Right renal cortex interstitium (tissue), 3 donors: Measurements from ENCODE around the gene AREL1. TPM values are rescaled to one million over a fixed set of nuclear protein-coding genes. Genes with fewer than 3 reads are reported as not detected.

Experiments used
- DNase-seq, 3 donors: peaks; one replicate each; pipeline ENCODE4 v3.0.0-alpha.2; 2013; ENCODE audit warnings: low read depth in 3 of 3, low spot score in 2 of 3
- polyA plus RNA-seq, 3 donors: library from polyadenylated mRNA; unstranded; fragments of 120-200 nt; gene quantifications; one replicate each; pipeline ENCODE4 v1.2.1, GENCODE V29; 2013; ENCODE audit not compliant: insufficient read length in 3 of 3

AREL1 gene
- polyA plus RNA-seq, 3 donors = 33.7 to 40.4 (median 38.5) TPM

DNA sequence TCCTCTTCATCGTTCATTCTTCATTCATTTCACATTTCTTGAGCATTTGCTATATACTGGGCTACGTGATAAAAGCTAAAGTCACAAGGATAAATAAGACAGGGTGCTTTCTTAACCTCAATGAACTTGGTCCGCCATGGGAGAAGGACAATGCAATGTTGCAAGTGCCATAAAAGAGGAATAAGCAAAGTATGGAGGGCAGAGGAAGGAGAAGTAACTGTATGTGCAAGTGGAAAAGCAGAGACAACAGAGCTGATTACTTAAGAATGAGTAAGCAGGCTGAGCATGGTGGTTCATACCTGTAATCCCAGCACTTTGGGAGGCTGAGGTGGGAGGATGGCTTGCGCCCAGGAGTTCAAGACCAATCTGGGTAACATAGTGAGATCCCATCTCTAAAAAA is 14.4 kb downstream of the AREL1 start:
- no peak for DNase-seq

DNA sequence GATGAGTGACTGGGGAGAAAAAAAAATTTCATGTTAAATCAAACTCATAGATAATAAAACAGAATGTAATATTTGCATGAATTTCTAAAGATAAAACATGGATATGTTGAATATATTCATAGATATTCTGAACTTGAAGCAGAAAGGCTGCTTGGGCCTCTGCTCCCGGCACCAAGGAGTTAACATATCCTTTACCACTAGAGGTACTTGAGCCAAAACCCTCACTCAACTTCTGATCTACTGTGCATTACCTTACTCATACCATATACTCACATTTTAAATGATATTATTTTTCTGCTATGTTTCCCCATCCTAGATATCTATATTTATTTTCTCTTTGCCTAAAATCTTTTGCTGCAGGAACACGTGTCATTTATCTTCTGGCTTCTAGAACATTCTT is 14.9 kb downstream of the AREL1 start:
- no peak for DNase-seq

DNA sequence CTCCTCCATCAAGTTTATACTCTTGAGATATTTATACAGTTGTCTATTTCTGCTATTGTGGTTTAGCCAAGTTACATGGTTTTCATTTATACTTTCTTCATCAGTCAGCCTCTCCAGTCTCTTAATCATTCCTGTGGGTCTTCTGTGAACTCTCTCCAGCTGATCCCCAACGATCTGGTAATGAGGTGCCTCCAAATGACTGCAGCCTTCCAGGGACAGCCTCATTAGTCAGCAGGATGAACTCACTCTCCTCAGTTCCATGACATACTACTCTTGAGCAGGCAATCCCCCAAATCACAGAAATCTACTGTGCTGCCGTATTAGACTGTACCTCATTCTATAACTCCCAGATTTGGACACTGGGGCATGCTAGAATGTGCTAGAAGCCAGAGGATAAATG is 15.3 kb downstream of the AREL1 start:
- no peak for DNase-seq

DNA sequence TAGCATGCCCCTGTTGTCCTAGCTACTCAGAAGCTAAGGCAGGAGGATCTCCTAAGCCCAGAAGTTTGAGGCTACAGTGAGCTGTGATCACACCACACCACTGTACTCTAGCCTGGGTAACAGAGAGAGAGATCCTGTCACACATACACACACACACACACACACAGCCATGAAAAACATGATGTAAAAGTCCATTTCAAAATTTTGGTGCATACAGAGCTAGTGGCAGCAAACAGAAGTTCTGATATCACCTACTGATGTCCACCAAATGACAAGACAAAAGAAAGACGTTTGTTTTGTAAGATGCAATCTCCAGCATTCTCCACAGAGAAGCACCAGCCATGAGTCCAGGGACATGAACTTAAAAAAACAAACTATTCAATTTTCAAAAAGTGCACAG is 15.9 kb downstream of the AREL1 start:
- DNase-seq = no peak

DNA sequence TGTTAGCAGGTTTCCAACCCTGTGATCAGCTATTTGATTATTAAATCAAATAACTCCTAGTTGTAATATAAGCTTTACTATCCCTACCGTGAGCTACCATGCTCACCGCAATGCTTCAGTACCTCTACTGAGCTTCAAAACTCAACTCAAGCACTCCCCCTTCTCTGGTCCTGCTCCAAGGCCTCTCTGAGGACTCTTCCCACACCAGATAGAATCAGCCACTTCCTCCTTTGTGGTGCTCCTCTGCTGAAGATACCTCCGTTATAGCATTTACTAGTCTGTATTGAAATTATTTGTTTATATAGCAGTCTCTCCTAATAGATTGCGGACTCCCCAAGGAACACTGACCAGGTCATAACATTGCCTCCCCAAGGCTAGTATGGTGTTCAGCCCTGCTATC is 17.5 kb downstream of the AREL1 start:
- DNase-seq = no peak

DNA sequence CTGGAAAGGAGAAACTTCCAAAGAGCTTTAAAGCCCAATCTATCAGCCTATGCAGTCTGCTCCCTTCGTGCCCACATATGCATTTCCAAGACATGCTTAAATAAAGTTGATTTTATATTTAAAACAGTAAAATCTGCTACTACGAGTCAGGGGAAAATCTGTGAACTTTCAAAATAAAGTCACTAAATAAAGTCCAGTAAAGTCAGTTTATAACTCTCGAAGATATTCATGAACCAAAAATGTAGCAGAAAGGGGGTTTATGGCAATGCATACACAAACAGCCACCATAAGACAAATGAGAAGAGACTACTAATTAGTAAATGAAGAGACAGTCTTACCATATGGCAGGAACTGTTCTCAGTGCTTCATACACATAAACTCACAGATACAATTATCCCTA is 19.7 kb downstream of the AREL1 start:
- no peak for DNase-seq

DNA sequence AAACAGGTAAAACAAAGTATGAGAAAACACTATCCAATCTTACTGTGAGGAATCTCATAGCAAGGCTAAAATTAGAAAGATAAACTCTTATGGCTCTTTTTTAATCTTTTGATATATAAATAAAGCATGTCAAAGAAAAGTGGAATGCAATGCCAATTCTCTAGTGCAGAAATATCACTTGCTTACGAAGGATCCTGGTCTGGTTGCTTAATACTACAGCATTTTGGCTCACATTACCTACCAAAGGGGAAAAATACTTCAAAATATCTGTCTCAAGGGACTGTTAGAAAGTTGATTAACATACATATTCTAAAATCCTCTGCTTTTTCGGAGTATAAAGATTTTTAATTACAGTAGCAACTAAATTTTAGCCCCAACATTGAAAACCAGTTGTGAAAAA is 21.4 kb downstream of the AREL1 start:
- DNase-seq = no peak

DNA sequence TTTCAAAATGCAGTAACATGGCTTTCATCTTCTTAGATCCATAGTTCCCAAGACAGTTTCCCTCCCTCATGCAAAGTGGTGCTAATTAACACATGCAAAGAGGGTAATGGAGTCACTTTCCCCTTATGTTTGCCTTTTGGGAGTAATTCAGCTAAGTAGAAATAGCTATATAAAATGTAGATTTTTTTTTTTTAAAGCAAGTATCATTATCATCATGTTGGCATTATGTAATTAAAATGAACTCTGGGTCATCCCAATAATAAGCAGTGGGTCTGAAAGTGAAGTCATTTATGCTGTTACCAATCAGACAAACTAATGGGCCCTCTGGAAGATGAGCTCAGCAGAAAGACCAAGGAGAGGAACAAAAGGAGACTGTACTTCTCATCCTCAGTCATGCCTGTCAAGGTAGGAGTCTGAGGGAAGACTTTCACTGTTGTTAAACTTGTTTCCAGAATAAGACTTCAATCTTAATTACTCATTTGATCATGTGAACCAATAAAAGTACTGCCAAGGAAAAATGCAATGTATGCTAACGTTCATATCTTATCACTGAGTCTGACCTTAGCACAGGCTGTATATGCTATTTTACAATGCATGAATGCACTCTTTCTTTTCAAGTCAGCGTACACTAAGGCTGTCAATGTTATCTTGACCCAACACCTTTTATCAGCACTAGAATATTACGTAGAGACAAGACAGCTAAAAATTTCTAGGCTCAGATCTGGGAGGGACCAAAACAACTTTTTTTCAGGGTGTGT is 26.8 kb downstream of the AREL1 start:
- DNase-seq = no peak

DNA sequence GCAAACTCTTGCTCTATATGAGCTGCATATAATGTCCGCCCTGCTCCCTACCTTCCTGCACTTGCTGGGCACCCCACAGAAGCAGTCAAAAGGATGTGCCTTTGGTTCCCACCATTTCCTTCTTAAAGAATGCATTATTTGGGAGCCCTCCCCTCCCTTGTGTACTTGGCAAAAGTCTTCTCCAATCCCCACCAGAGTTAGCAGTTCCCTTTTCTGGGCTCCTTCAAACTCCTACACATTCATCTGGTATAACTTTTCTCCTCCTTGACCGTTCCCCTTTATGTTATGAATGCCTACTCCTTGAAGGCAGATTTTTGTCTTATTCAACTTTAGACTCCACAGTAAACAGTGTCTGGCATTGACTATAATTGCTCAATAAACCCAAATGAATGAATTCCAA is 27.8 kb downstream of the AREL1 start:
- no peak for DNase-seq

DNA sequence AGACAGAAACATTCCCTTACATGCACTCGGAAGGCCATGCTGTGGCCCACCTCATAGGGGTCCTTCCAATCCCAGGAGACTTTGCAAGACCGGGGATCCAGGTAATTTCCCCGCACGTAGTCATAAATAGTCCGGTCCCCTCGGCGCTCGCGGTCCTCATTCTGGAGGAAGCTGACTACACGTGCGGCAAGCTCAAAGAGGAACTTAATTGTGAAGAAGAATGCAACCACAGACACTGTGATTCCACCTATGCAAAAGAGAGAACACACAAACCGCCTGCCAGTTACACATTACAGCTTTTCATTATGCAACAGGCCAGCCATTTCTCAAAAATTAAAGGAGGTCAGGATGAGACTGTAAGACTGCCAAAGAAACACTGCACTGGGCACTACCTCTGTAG is 28.4 kb downstream of the AREL1 start:
- no peak for DNase-seq

DNA sequence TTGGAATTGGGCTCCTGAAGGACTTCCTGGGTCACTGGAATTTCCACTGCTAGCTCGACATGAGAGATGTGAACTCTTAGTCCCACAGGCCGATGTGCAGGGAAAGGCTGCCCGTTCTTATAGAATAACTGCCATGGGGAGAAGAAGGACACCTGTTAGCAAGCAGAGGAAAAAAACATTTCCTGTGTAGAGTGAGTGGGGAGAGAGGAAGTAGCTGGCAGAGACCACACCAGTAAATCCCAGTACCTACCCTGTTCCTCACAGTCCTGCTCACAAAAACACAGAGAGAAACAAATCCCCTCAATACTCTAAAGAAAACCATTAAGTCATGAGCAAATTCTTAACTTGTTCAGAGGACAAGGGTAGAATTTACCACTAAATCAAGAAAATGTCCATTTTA is 29.5 kb downstream of the AREL1 start:
- no peak for DNase-seq

DNA sequence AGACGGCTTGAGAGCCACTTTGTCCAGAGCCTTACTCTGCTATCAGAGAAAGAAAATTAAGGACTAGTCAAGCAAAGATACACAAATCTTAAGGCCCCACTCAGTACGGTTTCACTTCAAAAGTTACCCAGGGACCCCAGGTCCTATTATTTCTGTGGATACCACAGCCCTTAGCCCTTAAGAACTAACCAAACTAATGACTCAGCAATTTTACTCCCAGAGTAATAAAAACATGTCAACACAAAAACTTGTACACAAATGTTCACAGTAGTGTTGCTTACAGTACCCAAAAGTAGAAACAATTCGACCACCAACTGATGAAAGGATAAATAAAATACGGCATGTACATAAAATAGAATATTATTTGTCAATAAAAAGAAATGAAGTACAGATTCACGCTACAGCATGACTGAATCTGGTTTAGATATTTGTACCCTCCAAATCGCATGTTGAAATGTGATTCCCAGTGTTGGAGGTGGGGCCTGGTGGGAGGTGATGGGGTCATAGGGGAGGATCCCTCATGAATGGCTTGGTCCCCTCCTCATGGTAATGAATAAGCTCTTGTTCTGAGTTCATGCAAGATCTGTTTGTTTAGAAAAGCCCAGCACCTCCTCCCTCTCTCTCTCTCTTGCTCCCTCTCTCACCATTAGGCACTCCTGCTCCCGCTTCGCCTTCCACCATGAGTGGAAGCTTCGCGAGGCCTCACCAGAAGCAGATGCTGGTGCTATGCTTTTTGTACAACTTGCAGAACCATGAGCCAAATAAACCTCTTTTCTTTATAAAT is 30.5 kb downstream of the AREL1 start:
- no peak for DNase-seq

DNA sequence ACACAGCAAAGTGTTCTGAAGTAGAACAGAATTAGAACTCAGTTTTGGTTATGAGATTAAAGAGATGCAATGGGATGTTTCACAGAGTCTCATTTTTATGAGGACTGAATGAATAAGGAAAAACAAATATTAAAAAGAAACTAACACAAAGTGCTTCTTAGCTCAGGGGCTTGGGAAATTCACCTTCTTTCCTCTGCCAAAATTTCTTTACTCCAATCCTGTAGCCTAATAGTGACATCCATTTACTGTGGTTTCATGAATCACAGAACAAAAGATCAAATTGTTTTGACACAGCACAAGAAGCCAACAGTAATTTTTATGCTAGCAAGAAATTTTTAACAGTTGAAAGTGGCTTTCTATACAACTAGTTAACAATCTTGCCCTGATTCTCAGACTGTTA is 37.7 kb downstream of the AREL1 start:
- no peak for DNase-seq

DNA sequence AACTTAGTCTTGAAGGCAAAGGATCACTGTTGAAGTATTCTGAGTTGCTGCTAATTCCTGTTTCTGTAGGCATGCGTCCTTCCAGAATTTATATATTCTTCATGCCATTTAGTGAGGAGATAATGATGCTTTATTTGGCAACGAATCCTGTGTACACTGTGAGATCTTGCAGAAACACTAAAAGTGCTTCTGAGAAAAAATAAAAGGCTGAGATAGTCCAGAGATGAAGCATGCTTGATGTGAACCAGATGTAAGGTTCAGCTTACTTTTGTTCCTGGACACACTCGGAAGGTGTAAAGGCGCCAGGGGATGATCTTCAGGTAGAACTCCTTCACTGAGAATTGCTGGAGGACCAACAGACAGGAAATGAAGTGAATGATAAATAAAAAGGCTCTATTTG is 39.1 kb downstream of the AREL1 start:
- no peak for DNase-seq

DNA sequence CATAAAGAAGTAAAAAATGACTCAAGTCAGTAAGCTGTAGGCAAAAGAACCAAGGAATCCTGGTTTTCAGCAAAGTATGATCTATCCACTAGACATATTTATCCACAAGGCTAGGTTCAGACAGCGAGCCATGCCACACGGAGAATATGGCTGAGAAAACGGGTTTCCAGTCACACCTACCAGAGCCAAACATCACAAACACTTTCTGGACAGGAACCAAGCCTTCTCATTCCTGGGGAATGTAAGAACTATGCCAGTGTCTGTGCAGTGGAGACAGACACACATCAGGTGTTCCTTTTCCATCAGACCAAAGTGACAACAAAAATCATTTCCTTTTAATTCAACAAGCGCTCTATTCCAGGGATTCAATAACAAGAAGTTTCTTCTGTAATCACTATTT is 41.1 kb downstream of the AREL1 start:
- DNase-seq = no peak

DNA sequence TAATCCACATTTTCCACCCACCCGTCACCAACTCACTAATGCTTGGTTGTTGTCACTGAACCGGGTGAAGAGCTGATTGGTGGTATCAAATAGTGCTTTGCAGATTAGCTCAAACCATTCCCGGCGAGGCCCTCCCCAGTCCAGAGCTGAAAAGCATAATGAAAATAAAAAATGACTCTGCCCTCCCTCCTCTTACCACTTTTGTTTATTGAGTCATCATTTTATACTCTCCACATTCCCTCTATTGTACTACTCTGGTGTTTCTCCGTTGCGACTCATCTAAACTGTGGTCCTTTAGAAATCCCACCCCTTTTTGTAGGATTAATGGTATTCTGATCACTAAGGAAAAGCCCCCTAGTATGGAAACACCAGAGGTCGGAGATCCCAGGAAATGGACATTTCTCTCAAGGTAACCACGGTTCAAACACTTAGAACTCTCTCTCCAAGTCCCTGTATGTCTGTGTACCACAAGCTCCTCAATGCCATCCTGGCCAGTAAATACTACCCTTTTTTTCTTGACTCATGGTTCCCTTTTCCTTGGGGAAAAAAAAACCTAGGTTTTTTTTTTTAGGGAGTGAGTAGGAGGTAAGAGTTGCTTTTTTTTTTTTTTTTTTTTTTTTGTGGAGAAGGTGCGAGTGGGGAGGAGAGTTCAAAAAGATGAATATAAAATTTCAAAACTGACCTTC is 42.0 kb downstream of the AREL1 start:
- DNase-seq = no peak

DNA sequence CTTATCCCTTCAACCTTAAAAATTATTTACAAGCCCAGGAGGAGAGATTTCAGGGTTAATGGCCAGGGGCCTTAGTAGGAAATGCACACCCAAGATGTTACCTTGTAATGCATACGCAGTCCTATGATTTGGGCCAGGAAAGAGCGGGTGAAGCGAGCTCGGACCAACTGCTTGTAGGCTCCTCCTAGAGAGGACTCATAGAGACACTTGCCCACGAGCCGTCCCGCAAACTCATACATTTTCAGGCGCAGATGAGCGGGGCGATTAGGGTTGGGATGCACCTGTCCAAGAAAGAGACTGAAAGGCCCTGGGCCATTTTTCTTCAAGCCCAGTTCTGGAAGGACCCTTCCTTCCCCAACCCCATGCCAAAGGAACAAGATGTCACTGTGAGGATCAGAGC is 43.0 kb downstream of the AREL1 start:
- DNase-seq = no peak

DNA sequence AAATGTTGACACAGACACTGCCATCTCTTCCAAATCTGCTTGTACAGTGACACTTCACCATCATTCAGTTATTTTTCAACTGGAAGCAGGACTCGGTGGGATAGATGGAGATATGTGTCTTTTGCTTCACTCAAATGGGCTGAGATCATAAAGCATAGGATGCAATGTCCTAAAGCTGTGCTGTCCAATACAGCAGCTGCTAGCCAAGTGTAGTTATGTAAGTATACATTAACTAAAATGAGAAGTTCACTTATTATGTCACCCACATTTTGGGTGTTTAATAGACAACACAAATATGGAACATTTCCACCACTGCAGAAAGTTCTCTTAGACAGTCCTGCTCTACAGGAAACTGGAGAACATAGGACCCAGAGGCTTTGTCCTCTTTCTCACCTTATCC is 43.6 kb downstream of the AREL1 start:
- DNase-seq = no peak

DNA sequence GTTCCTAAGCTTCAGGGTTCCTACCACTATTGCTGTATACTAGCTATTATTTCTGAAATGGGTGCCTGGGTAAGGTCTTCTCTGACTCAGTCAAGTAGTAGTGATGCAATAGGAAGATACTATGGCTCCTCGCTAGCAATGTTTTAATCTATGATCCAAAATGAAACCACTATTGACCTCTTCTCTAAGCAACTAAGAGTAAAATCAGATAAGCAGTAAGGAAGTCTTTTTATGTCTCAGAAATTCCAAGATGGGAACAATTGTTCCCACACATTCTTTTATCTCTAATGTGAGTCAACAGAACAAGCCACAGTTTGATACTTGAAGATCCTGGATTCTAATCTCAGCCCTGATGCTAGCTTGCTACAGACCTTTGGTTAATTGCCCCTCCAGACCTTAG is 45.1 kb downstream of the AREL1 start:
- DNase-seq = no peak

DNA sequence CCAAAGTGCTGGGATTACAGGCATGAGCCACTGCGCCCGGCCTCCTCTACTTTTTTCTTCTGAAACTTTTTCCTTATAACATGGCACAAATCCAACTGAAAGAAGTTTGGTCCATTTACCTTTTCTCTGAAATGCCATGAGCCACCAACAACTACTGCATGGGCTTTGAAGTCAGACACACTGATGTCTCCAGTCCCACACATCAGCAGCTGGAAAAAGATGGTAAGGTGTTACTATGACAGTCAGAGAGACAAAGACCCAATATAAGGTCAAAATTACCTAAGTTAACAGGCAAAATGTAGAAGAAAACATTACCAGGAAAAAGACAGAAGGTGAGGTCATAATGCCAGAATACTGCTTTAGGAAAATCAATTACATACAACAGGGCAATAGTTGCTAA is 48.2 kb downstream of the AREL1 start:
- no peak for DNase-seq

DNA sequence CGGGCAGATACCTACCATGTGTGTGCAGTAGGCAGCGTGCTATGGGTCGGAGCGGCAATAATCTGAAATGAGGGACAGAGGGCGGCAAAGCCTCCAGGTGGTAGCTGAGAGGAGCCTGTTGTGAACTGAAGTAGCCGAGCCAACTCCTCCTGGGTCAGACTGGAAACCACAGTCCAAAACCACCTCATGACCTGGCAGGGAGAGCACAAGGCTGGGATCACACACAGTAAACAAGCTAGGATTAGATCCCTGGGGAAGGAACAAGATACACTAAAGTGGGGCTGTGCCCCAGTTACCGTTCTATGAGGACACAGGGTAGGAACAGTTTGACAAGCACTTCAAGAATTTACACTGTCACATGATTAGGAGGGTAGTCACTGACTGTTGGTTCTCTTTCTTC is 49.0 kb downstream of the AREL1 start:
- DNase-seq = no peak
